GM23338 (cell line): ENCODE measurements around the gene PNMA8B. TPM values are rescaled to one million over a fixed set of nuclear protein-coding genes. Genes with fewer than 3 reads are reported as not detected.

Source experiments
- ATAC-seq: fragments of 200-7000 bp; cut with Tn5 transposase; 3 replicates; pipeline ENCODE4 v1.9.1; 2020
- DNase-seq: peaks from one replicate; pipeline ENCODE4 v3.0.0-alpha.2; 2015; ENCODE audit warnings: low spot score
- H2AFZ ChIP-seq: fragments of 200-600 bp; sonication (generic); 2 replicates; pipeline ENCODE4 v1.8.0; 2016; ENCODE audit warnings: antibody characterized with exemption, mild to moderate bottlenecking, moderate library complexity
- H3F3A ChIP-seq: fragments of 200-600 bp; sonication (generic); replicated peaks from 2 replicates; pipeline ENCODE4 v1.8.0; 2017; ENCODE audit warnings: antibody characterized with exemption, mixed run types, low read depth
- H3K27ac ChIP-seq: fragments of 200-600 bp; sonication (generic); 2 replicates; pipeline ENCODE4 v1.6.1; 2016; ENCODE audit warnings: low read depth
- H3K27me3 ChIP-seq: fragments of 200-600 bp; sonication (generic); 2 replicates; pipeline ENCODE4 v1.8.0; 2016; ENCODE audit warnings: mild to moderate bottlenecking, mixed run types, moderate library complexity; ENCODE audit not compliant: insufficient read depth
- H3K36me3 ChIP-seq: fragments of 200-600 bp; sonication (generic); 2 replicates; pipeline ENCODE4 v1.8.0; 2016; ENCODE audit warnings: mild to moderate bottlenecking; ENCODE audit not compliant: insufficient read depth
- H3K4me1 ChIP-seq: fragments of 200-600 bp; sonication (generic); 2 replicates; pipeline ENCODE4 v1.8.0; 2016; ENCODE audit warnings: mild to moderate bottlenecking, moderate library complexity; ENCODE audit not compliant: insufficient read depth
- H3K4me2 ChIP-seq: fragments of 200-600 bp; sonication (generic); 2 replicates; pipeline ENCODE4 v1.7.1; 2017; ENCODE audit warnings: mixed run types
- H3K4me3 ChIP-seq: fragments of 200-600 bp; sonication (generic); 2 replicates; pipeline ENCODE4 v1.6.1; 2016; ENCODE audit warnings: mixed run types
- H3K79me2 ChIP-seq: fragments of 200-600 bp; sonication (generic); replicated peaks from 2 replicates; pipeline ENCODE4 v1.8.0; 2017; ENCODE audit warnings: mild to moderate bottlenecking; ENCODE audit not compliant: insufficient read depth
- H3K9me2 ChIP-seq: fragments of 200-600 bp; sonication (generic); 2 replicates; pipeline ENCODE4 v1.8.0; 2017; ENCODE audit not compliant: insufficient read depth
- H4K20me1 ChIP-seq: fragments of 200-600 bp; sonication (generic); replicated peaks from 2 replicates; pipeline ENCODE4 v1.8.0; 2017; ENCODE audit warnings: mild to moderate bottlenecking; ENCODE audit not compliant: insufficient read depth
- H3K27ac Mint-ChIP-seq: 2 replicates; pipeline ENCODE4 v1.8.0; 2020; ENCODE audit warnings: inconsistent platforms, mild to moderate bottlenecking, moderate library complexity, mixed read lengths
- H3K27me3 Mint-ChIP-seq: 3 replicates; pipeline ENCODE4 v1.8.0; 2022; ENCODE audit warnings: low read depth, mild to moderate bottlenecking, moderate library complexity, mixed read lengths, inconsistent platforms; ENCODE audit not compliant: insufficient read depth, poor library complexity
- H3K36me3 Mint-ChIP-seq: 3 replicates; pipeline ENCODE4 v1.8.0; 2021; ENCODE audit warnings: low read depth, mild to moderate bottlenecking, inconsistent platforms, moderate library complexity, mixed read lengths
- H3K4me1 Mint-ChIP-seq: 3 replicates; pipeline ENCODE4 v1.8.0; 2020; ENCODE audit warnings: mild to moderate bottlenecking, inconsistent platforms, mixed read lengths
- H3K4me3 Mint-ChIP-seq: 3 replicates; pipeline ENCODE4 v1.8.0; 2021; ENCODE audit warnings: moderate library complexity, mild to moderate bottlenecking, inconsistent platforms, mixed read lengths
- H3K9me3 Mint-ChIP-seq: 3 replicates; pipeline ENCODE4 v1.8.0; 2020; ENCODE audit warnings: moderate library complexity, mild to moderate bottlenecking, inconsistent platforms, mixed read lengths
- CREB1 ChIP-seq: fragments of 250-450 bp; sonication (Bioruptor Pico); IDR thresholded peaks from 2 replicates; pipeline ENCODE4 v1.5.0; 2020; ENCODE audit warnings: low read depth, mild to moderate bottlenecking, moderate library complexity
- EZH2 ChIP-seq: fragments of 200-600 bp; sonication (generic); IDR thresholded peaks from one replicate; pipeline ENCODE4 v1.8.0; 2017; ENCODE audit warnings: antibody characterized with exemption, mild to moderate bottlenecking, low read depth; ENCODE audit not compliant: unreplicated experiment
- EZH2phosphoT487 ChIP-seq: fragments of 200-600 bp; sonication (generic); IDR thresholded peaks from one replicate; pipeline ENCODE4 v1.8.1; 2018; ENCODE audit warnings: antibody characterized with exemption; ENCODE audit not compliant: unreplicated experiment
- JUNB ChIP-seq: IDR thresholded peaks from one replicate; pipeline ENCODE4 v1.6.1; 2016; ENCODE audit warnings: antibody characterized with exemption; ENCODE audit not compliant: unreplicated experiment
- NANOG ChIP-seq: IDR thresholded peaks from 2 replicates; pipeline ENCODE4 v1.6.1; 2016; ENCODE audit warnings: antibody characterized with exemption, borderline replicate concordance
- POLR2AphosphoS5 ChIP-seq: IDR thresholded peaks from 2 replicates; pipeline ENCODE4 v1.6.1; 2016; ENCODE audit warnings: antibody characterized with exemption, low read depth
- STAT1 ChIP-seq: IDR thresholded peaks from one replicate; pipeline ENCODE4 v1.6.1; 2016; ENCODE audit warnings: antibody characterized with exemption; ENCODE audit not compliant: unreplicated experiment
- ZNF331 ChIP-seq: fragments of 250-450 bp; sonication (Bioruptor Pico); IDR thresholded peaks from 2 replicates; pipeline ENCODE4 v1.5.0; 2020; ENCODE audit warnings: low read depth, mild to moderate bottlenecking, moderate library complexity
- polyA plus RNA-seq: library from polyadenylated mRNA; unstranded; fragments of >200 nt; fragmentation: Nextera tagmentation; extraction: Ambion mirVana; gene quantifications from 2 replicates; pipeline ENCODE4 v1.2.1, GENCODE V29; 2016
- total RNA-seq: library from RNA; depleted of rRNA; stranded (reverse); fragments of >200 nt; shearing (Covaris generic); gene quantifications from 2 replicates; pipeline ENCODE4 v1.2.3, GENCODE V29; 2014
- TF ChIP-seq, protein P1 (sequence below): IDR thresholded peaks from 2 replicates; pipeline ENCODE4 v1.6.1; 2016; ENCODE audit warnings: antibody characterized with exemption
- TF ChIP-seq, protein P2 (sequence below): IDR thresholded peaks from one replicate; pipeline ENCODE4 v1.6.1; 2018; ENCODE audit warnings: antibody characterized with exemption; ENCODE audit not compliant: unreplicated experiment
- TF ChIP-seq, protein P3 (sequence below), 2 experiments: fragments of 200-600 bp in 1 of 2; sonication (generic) in 1 of 2; conservative IDR thresholded peaks; 2 replicates each; pipeline versions ENCODE4 v1.5.1 to v1.6.1; 2016 to 2017; ENCODE audit warnings: antibody characterized with exemption in 2 of 2, low read depth in 2 of 2, mild to moderate bottlenecking in 2 of 2, moderate library complexity in 1 of 2

Gene PNMA8B
- total and polyA plus RNA-seq, 2 experiments from 2014 or later: 0.44 to 1.7 TPM

DNA sequence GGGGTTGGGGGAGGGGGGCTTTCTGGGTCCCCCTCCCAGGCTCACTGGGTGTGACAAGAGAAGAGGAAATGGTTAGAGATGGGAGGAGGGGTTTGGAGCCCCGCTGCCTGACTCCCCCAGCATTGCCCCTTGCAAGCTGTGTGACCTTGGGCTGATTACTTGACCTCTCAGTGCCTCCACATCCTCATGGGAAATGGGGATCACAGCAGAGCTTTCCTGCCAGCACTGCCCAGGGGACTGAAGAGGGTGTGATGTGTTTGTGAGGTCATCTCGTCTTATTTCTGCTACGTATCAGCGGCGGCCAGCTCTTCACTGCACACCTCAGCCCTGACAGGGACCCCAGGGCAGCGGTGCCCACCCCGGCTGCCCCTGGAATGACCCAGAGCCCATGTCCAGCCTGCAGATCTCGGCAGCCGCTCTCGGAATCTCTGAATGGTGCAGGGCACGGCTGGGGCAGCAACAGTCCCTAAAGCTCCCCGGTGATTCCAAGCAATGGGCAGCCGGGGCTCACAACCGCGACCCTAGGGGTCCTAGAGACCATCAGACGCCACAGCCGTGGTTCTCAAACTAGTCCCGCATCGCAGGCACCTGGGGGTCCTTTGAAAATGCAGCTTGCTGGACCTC, 8.4 kb downstream of the PNMA8B start (continued):
- TF ChIP-seq, protein P1, sequence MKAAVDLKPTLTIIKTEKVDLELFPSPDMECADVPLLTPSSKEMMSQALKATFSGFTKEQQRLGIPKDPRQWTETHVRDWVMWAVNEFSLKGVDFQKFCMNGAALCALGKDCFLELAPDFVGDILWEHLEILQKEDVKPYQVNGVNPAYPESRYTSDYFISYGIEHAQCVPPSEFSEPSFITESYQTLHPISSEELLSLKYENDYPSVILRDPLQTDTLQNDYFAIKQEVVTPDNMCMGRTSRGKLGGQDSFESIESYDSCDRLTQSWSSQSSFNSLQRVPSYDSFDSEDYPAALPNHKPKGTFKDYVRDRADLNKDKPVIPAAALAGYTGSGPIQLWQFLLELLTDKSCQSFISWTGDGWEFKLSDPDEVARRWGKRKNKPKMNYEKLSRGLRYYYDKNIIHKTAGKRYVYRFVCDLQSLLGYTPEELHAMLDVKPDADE: no peak
- TF ChIP-seq, protein P2, sequence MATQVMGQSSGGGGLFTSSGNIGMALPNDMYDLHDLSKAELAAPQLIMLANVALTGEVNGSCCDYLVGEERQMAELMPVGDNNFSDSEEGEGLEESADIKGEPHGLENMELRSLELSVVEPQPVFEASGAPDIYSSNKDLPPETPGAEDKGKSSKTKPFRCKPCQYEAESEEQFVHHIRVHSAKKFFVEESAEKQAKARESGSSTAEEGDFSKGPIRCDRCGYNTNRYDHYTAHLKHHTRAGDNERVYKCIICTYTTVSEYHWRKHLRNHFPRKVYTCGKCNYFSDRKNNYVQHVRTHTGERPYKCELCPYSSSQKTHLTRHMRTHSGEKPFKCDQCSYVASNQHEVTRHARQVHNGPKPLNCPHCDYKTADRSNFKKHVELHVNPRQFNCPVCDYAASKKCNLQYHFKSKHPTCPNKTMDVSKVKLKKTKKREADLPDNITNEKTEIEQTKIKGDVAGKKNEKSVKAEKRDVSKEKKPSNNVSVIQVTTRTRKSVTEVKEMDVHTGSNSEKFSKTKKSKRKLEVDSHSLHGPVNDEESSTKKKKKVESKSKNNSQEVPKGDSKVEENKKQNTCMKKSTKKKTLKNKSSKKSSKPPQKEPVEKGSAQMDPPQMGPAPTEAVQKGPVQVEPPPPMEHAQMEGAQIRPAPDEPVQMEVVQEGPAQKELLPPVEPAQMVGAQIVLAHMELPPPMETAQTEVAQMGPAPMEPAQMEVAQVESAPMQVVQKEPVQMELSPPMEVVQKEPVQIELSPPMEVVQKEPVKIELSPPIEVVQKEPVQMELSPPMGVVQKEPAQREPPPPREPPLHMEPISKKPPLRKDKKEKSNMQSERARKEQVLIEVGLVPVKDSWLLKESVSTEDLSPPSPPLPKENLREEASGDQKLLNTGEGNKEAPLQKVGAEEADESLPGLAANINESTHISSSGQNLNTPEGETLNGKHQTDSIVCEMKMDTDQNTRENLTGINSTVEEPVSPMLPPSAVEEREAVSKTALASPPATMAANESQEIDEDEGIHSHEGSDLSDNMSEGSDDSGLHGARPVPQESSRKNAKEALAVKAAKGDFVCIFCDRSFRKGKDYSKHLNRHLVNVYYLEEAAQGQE: no peak
- no peak for TF ChIP-seq STAT1
- TF ChIP-seq CREB1 (CRISPR knock-in tag): no peak
- TF ChIP-seq EZH2: no peak
- no peak for TF ChIP-seq ZNF331 (CRISPR knock-in tag)

DNA sequence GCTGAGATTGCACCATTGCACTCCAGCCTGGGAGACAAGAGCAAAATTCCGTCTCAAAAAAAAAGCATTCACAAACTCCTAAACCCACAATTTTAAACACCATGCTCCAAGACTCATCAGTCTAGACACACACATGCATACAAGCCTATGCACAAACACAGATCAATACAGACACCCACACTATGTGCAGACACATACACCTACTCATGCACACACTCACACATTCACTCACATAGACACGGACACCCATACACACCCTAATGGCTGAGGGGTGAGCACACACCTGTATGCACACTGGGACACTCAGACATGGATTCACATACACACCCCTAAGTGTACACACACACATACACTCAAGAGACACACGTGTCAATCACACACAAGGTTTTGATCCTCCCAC, 9.3 kb downstream of the PNMA8B start:
- no peak overlapping the region for H3K4me3 ChIP-seq
- no peaks in the 10 kb centered on the region for H4K20me1 ChIP-seq
- ATAC-seq (no peak), DNase-seq (no peak)
- 0 out of 2 replicates have a peak, but pooled peaks cover 3% of the 10 kb centered on the region for H3F3A ChIP-seq
- no peak overlapping the region for H2AFZ ChIP-seq
- Mint-ChIP-seq H3K27ac (no peak overlapping the region), H3K4me3 (no peak overlapping the region), H3K4me1 (peaks cover 22% of the 10 kb centered on the region), H3K9me3 (no peaks in the 10 kb centered on the region), H3K27me3 (peaks cover 49% of the 10 kb centered on the region), H3K36me3 (no peaks in the 10 kb centered on the region)
- H3K27ac ChIP-seq: no peak overlapping the region
- peaks cover 18% of the 10 kb centered on the region; the same call in 1 of the 2 replicates for H3K4me1 ChIP-seq
- no peaks in the 10 kb centered on the region for H3K9me2 ChIP-seq
- H3K4me2 ChIP-seq: no peak overlapping the region
- no peak for TF ChIP-seq ZNF331 (CRISPR knock-in tag)
- no peak for TF ChIP-seq EZH2phosphoT487
- no peak for TF ChIP-seq POLR2AphosphoS5
- TF ChIP-seq JUNB: no peak
- TF ChIP-seq NANOG: no peak
- TF ChIP-seq, protein P1: no peak
- TF ChIP-seq, protein P3, sequence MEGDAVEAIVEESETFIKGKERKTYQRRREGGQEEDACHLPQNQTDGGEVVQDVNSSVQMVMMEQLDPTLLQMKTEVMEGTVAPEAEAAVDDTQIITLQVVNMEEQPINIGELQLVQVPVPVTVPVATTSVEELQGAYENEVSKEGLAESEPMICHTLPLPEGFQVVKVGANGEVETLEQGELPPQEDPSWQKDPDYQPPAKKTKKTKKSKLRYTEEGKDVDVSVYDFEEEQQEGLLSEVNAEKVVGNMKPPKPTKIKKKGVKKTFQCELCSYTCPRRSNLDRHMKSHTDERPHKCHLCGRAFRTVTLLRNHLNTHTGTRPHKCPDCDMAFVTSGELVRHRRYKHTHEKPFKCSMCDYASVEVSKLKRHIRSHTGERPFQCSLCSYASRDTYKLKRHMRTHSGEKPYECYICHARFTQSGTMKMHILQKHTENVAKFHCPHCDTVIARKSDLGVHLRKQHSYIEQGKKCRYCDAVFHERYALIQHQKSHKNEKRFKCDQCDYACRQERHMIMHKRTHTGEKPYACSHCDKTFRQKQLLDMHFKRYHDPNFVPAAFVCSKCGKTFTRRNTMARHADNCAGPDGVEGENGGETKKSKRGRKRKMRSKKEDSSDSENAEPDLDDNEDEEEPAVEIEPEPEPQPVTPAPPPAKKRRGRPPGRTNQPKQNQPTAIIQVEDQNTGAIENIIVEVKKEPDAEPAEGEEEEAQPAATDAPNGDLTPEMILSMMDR (conservative IDR thresholded peaks at IDR 0.05; ENCODE audit: low read depth in 2 of 2): no peak
- TF ChIP-seq EZH2: no peak
- TF ChIP-seq, protein P2: no peak
- no peak for TF ChIP-seq STAT1
- H3K36me3 ChIP-seq: no peaks in the 10 kb centered on the region
- H3K79me2 ChIP-seq: no peaks in the 10 kb centered on the region
- H3K27me3 ChIP-seq: peaks cover 52% of the 10 kb centered on the region
